SIG-M5 (cell line): ENCODE data around the gene SERHL2.
"Not testable (repeated sequence)": the region's sequence is repeated elsewhere in the genome, so short reads cannot be mapped to it uniquely, and the experiment has no call there.

Source experiments
- DNase-seq: peaks from one replicate; lab custom pipeline; 2025; lab: John Stamatoyannopoulos, UW

Gene SERHL2

DNA sequence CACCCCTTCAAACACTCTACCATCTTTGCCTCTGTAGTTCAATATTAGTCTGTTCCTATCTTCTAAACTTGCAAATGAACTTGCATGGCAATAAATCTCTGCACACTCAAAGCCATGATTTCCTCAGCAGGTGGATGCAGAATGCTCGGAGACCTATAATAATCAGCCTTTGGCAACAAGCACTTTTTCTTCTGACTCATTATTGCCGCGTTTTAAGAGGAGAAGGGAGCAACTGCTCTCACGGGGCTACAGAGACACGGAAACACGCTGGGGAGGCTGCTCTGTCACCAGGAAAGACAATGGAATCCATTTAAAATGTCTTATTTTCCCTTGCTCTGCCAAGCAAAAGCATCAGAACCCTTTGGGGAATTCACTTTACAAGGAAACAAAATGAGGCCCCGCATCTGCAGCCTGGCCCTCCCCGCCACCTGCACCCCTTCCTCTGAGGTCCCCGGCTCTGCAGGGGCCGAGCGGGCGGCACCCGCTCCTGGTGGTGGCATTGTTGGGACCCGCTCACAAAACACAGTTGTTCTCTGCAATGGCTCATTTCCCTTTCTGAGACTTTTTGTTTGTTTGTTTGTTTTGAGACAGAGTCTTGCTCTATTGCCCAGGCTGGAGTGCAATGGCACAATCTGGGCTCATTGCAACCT lies 18.5 kb upstream of the SERHL2 start:
- DNase-seq: not testable (repeated sequence)

DNA sequence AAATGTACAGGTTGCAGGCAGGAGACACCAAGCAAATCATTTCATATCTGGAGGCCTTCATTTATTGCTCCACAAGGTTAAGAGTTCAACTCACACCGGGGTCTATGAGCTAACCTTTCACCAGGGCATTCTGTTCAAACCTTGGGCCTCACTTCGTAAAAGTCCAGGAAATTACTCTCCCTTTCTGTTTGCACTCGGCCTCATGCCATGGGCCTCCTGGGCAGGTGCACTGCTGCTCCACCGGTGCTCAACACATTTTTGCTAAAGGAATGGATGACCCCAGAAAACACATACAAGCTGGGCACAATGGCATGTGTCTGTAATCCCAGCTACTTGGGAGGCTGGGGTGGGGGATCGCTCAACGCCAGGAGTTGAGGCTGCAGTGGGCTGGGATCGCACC lies 17.6 kb upstream of the SERHL2 start:
- no peak for DNase-seq

DNA sequence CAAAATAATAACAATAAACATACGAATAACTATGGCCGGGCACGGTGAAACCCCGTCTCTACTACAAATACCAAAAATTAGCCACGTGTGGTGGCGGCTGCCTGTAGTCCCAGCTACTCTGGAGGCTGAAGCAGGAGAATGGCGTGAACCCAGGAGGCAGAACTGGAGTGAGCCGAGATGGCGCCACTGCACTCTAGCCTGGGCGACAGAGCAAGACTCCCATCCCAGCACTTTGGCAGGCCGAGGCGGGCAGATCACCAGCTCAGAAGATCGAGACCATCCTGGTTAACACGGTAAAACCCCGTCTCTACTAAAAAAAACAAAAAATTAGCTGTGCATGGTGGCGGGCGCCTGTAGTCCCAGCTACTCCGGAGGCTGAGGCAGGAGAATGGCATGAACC lies 17.1 kb upstream of the SERHL2 start:
- not testable (repeated sequence) for DNase-seq

DNA sequence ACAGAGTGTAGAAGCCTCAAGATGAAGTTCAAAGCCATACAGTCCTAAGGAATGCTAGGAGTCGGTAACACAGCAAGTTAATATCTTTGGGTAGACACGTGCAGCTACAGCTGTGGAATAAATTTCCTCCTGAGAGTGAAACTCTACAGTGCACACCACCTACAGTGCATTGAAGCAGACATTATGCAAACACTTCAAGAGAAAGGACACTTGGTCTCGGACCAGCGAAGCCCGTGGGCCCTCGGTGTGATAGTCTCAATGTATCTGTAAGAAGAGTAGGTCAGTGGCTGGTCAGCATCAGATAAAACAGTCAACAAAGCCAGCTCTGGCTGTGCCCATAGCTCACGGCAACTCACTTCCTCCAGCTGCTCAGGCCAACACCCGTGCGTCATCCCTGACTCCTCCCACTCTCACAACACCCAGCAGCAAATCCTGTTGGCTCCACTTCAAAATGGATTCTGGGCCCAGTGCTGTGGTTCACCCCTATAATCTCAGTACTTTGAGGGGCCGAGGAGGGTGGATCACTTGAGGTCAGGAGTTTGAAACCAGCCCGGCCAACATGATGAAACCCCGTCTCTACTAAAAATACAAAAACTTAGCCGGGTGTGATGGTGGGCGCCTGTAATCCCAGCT lies 16.4 kb upstream of the SERHL2 start:
- not testable (repeated sequence) for DNase-seq

DNA sequence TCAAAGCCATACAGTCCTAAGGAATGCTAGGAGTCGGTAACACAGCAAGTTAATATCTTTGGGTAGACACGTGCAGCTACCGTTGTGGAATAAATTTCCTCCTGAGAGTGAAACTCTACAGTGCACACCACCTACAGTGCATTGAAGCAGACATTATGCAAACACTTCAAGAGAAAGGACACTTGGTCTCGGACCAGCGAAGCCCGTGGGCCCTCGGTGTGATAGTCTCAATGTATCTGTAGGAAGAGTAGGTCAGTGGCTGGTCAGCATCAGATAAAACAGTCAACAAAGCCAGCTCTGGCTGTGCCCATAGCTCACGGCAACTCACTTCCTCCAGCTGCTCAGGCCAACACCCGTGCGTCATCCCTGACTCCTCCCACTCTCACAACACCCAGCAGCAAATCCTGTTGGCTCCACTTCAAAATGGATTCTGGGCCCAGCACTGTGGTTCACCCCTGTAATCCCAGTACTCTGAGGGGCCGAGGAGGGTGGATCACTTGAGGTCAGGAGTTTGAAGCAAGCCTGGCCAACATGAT lies 14.5 kb upstream of the SERHL2 start:
- not testable (repeated sequence) for DNase-seq

DNA sequence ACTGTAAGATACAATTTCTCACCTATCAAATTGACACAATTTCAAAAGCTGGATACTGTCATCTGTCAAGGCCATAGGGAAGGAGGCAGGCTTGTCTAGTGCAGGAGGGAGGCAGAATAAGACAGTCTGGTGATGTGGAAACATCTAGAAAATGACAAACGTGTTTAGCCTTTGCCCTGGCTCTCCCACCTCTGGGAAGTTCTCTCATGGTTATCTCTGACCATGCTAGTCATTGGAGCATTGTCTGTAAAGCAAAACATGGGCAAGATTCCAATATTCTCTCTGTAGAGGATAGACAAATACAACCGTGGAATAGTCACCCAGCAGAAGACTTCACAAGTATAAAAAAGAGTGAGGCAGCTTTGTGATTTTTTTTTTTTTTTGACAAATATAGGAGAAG lies 9.1 kb upstream of the SERHL2 start:
- no peak for DNase-seq

DNA sequence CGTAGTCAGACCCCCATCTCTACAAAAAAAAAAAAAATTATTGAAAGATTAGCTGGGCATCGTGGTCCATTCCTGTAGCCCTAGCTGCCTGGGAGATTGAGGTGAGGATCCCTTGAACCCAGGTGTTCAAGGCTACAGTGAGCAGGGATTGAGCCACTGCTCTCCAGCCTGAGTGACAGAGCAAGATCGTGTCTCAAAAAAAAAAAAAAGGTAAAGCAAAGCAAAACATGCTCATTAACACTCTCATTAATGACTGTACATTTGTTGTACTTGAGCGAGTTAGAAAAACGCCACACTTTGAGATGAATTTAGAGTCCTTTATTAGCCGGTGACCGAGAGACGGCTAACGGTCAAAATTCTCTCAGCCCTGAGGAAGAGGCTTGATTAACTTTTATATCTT lies 6.2 kb upstream of the SERHL2 start:
- no peak for DNase-seq

DNA sequence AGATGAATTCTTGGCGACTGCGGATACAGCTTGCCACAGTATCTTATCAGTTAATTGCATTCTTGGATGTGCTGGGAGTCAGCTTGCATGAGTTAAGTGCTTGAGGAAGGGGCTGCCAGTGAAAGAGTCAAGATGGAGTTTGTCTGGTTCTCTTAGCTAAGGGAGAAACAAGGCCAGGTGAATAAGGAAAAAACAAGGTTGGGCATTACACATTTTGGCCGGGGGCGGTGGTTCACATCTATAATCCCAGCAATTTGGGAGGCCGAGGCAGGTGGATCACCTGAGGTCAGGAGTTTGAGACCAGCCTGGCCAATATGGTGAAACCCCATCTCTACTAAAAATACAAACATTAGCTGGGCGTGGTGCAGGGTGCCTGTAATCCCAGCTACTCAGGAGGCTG lies 5.6 kb upstream of the SERHL2 start:
- DNase-seq: not testable (repeated sequence)

DNA sequence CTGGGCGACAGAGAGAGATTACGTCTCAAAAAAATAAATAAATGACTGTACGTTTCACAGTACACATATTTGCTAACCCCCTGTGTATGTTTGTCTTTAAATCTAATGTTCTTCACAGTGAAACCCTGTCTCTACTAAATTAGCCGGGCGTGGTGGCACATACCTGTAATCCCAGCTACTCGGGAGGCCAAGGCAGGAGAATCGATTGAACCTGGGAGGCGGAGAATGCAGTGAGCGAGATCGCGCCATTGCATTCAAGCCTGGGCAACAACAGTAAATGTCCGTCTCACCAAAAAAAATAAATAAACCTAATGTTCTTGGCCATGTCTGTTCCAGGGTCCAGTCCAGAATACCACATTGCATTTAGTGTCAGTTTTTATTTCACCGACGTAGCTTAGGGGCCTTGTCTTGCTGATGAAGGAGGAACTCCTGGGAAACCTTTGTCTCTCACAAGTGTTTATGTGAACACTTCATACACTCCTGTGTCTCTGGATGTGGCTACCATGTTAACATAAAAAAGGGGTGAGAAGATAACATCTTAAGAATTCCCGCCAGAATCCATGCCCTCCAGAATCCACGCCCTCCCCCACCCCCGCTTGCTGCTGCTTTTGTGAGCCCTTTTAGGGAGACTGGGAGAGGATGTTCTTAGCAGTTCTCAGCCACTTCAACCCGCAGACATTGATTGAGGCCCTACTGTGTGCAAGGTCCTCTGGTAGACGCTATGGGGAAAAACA lies 5.0 kb upstream of the SERHL2 start:
- DNase-seq: no peak

DNA sequence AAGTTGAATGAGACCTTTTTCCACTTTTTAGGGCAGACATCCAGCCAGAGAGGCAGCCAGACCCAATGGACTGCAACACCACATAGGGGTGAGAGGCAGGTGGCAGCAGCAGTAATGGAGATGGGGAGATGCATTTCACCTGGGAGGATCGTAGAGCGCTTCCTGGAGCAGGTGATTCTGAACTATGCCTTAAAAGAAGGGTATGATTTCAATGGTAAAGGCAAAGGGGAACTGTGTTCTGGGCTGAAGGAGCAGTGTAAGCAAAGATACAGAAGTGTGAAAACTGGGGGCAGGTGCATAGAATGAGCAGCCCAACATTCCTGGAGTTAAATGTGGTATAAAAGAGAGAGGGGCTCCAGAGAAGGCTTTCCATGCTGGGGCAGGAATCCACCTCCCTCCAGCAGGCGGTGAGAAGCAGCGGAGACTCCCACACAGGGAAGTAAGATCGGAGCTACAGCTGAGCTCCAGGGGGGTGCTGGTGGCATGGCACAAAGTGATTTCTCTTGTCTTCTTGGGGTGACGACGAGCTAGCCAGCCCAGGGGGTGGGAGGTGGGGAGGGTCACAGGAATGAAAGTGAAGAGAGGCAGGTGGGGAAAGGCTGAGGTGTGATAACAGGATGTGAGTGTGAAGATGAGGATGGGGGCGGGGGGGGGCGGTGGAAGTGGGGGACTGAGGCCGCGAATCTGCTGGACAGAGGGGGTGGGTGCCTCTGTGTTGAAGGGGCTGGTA lies 4.3 kb upstream of the SERHL2 start:
- no peak for DNase-seq

DNA sequence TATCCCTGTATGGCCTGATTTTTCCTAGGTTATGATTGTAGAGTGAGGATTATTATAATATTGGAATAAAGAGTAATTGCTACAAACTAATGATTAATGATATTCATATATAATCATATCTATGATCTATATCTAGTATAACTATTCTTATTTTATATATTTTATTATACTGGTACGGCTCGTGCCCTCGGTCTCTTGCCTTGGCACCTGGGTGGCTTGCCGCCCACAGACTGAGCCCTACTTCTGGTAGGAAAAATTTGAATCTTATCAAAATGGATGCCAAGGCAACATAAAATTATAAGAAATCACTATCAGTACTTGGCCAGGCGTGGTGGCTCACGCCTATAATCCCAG lies 1.5 kb upstream of the SERHL2 start:
- DNase-seq: not testable (repeated sequence)

DNA sequence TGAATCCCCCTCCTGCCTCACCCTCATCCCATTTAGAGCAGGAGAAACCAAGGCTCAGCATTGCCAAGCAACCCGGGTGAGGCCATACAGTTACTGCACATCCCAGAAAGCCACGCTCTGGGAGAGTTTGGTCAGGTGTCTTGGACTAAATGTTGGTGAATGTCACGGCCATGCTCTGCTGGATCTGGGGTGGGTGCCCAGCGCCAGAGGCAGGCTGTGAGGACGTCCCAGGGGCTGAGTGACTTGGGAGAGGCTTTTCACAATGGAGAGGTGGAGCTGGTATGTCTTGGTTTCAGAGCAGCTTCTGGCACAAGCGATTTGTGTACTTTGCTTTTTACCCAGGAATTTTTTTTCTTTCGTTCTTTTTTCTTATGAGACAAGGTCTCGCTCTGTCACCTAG lies 6.6 kb downstream of the SERHL2 start:
- no peak for DNase-seq

DNA sequence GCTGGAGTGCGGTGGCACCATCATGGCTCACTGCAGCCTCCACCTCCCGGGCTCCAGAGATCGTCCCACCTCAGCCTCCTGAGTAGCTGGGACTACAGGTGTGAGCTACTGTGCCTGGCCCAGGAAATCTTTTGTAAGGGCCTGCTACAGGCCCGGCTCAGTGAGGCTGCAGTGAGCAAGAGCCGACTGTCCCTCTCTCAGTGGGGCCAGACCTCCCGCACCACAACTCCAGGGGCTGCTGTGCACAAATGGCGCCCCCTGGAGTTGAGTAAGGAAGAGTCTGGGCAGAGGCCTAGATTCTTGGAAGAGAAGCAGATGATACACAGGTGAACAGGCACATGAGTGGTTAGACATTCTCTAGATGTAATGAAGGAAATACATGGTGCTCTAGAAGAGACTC lies 7.0 kb downstream of the SERHL2 start:
- no peak for DNase-seq

DNA sequence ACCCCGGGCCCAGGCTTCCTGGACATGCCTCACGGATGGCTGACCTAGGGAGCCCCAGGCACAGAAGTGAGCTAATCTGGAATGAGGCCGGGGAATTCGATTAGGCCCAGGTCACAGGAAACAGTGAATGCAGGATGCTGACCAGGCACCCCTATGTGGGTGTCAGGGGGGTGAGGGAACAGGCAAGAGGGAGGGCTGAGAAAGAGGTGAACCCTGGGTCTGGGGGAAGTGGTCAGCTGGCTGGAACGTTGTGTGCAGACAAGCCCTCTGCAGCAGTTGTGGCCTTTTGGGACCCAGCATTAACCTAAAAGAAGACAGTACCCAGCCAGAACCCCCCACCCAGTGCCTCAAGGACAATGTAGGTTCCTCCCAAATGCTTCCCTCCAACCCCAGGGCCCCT lies 8.1 kb downstream of the SERHL2 start:
- no peak for DNase-seq

DNA sequence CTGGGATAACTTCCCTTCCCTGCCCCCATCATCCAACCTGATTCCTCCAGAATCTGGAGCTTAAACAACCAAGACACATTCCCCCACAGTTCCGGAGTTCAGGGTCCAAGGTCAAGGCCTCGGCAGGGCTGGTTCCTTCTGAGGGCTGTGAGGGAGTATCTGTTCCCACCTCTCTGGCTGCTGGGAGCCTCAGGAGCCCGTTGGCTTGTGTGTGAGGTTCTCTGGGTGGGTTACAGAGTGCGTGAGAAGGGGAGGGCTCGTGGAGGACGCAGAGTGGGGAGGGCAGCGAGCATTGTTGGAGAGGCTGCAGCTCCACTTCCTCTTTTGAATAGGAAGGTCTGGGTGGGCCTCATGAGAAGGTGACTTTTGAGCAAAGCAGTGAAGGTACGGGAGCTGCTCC lies 8.5 kb downstream of the SERHL2 start:
- DNase-seq: no peak

DNA sequence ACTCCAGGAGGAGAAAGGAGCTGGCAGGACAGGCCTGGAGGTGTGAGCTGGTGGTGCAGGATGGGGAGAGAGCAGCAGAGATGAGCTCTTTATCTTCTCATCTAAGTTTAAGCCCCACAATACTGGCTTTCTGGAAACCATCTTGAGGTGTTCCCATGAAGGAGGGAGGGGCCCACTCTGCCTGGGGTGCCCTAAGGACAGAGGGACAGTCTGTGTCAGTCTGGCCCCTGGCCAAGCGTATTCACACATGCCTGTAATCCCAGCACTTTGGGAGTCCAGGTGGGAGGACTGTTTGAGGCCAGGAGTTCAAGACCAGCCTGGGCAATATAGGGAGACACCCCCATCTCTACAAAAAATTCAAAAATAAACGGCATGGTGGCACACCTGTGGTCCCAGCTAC lies 8.9 kb downstream of the SERHL2 start:
- DNase-seq: no peak

DNA sequence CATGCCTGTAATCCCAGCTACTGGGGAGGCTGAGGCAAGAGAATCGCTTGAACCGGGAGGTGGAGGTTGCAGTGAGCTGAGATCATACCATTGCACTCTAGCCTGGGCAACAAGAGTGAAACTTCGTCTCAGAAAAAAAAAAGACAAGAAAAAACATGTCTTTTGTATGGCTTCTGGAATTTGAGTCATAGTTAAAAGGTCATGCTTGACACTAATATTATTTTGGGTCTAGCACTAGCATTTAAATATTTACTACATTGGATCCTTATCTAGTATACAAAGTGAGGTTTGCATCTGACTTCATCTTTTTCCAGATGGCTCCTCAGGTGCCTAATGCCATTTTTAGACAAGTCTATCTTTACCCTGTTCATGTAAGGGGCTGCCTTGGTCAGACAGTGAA lies 10.2 kb downstream of the SERHL2 start:
- DNase-seq: not testable (repeated sequence)

DNA sequence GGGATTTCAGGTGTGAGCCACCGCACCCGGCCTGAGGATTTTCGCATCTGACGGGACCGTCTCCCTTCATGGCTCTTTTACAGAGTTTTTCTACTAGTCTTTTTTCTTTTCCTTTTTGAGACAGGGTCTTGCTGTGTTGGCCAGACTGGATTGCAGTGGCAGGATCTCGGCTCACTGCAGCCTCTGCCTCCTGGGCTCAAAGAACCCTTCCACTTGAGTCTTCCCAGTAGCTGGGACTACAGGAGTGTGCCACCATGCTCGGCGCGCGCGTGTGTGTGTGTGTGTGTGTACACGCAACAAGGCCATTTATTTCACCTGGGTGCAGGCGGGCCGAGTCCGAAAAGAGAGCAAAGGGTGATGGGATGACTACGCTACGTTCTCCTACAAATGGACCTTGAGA lies 10.9 kb downstream of the SERHL2 start:
- no peak for DNase-seq

DNA sequence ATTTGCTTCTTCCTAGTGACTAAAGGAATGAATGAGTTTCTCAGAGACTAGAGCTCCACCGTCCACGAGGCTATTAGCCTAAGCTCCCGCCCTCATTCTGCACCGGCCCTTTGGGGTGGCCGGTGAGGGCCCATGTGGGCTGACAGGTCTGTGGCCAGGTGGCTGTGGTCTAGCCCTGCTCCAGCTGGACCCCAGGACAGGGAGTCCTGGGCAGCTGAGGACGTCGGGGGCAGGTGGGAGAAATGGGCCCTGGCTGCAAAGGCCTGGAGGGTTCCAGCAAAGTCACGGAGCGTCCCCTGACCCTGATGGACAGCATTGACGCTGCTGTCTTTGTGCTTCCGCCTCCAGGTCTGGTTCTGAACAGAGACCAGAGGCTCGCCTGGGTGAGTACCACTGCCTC lies 12.2 kb downstream of the SERHL2 start:
- no peak for DNase-seq

DNA sequence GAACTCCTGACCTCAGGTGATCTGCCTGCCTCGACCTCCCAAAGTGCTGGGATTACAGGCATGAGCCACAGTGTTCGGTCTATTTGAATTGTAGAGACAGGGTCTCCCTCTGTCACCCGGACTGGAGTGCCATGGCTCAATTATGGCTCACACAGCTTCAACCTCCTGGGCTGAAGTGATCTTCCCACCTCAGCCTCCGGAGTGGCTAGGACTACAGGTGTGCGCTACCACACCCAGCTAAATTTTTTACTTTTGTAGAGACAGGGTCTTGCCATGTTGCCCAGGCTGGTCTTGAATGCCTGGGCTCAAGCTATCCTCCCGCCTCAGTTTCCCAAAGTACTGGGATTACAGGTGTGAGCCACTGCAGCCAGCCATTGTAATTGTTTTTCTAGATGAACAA lies 14.2 kb downstream of the SERHL2 start:
- DNase-seq: not testable (repeated sequence)

DNA sequence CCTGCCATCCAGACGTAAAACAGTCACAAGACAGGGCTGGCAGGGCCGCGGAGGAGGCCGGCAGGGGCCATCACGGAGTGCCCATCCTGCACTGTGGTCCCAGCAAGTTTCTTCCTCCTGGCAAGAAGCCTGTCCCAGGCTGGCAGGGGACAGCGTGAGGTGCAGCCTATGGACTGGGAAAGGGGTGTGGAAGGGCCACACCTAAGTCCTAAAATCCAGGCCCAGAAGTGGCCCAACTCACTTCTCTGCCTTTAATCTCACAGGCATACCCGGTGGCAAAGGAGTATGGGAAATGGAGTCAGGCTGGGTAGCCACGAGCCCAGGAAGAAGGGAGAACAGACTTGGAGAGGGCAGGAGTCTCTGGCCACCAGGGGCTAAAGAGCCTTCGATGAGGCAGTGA lies 16.8 kb downstream of the SERHL2 start:
- DNase-seq: not testable (repeated sequence)

DNA sequence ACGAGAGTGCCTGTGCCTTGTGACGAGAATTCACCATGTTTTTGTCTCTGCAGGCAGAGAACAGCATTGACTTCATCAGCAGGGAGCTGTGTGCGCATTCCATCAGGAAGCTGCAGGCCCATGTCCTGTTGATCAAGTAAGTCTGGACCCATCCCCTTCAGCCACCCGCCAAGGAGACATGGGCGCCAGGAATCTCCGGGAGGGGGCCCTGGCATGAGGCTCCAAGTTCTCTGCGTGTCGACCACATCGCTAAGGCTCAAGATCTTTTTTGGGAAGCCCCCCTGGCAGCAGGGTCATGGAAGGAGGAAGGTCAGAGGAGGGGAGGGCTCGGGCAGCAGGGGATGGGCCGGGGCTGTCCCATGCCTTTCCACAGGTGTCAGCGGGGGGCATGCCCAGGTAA lies 17.3 kb downstream of the SERHL2 start:
- DNase-seq: not testable (repeated sequence)

DNA sequence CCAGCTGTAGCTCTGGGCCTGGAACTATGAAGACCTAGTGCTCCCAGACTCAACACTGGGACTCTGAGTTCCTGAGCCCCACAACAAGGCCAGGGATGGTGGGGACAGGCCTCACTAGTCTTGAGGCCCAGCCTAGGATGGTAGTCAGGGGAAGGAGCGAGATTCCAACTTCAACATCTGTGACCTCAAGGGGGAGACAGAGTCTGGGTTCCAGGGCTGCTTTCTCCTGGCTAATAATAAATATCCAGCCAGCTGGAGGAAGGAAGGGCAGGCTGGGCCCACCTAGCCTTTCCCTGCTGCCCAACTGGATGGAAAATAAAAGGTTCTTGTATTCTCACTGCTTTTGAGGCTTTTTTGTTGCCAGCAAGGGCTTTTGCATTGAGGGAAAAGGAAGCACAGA lies 20.3 kb downstream of the SERHL2 start:
- DNase-seq: not testable (repeated sequence)
